Stimulated activated CD4-positive, alpha-beta T cell treated with anti-CD3 and anti-CD28 coated beads, Interleukin-1b, Interleukin-23, amount 100 ng/mL, for 4 hours (primary cell): ENCODE measurements around the gene CLNK.
"Not testable (repeated sequence)": the region's sequence is repeated elsewhere in the genome, so short reads cannot be mapped to it uniquely, and the experiment has no call there.

Experiments
- DNase-seq, 2 donors: peaks; one replicate each; pipeline ENCODE4 v3.0.0-alpha.2; 2020; ENCODE audit warnings: low read depth in 2 of 2

CLNK gene

DNA sequence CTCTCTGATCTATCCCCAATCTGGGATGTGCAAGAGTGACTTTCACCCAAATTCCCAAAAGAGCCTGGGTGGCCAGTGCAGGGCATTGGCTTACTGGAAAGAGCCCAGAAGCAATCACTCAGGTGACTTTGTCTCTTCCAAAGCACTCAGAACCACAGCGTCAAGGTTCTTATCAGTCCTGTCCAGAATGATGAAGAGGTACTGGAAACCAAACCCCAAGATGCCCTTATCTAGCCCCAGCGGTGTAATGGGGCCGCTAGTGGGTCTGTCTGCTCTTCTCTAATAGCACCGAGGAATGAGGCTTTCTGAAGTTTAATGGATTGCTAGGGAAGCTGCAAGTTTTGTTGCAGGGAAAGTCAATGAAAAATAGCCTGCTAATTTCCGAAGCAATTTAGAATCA lies 21.6 kb downstream of the CLNK start:
- no peak for DNase-seq

DNA sequence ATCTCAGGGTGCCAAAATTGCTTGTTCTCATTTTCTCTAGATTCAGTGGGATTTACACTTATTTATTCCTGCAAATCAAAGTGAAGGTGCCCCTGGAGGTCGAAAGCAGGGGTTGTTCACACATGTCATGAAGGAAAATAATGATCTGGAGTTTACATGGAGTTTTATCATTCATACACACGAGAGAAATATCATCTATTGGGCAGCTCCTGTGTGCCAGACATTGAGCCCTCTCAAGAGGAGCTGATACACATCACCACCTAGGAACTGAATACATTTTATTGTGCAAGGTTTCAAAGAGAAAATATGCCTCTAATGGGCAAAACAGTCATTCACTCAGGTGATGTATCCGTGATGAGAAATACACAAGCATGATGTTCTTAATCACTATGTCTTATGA lies 23.5 kb downstream of the CLNK start:
- DNase-seq: no peak

DNA sequence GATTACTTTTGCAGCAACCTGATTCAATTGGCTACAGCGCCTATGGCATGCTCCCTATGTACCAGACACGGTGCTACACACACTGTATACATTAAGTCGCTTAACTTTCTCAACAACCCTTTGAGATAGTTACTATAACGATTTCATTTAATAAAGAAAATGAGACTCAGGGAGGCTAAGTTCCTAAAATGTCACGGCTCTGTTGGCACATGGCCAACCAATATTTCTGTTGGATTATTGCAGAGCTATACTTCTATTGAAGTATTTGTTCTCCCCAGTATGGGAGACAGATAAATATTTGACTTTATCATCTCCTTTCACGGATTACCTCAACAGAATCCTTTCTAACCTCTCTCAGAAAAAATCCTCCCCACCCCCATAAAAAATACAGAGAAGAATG lies 25.3 kb downstream of the CLNK start:
- DNase-seq: no peak

DNA sequence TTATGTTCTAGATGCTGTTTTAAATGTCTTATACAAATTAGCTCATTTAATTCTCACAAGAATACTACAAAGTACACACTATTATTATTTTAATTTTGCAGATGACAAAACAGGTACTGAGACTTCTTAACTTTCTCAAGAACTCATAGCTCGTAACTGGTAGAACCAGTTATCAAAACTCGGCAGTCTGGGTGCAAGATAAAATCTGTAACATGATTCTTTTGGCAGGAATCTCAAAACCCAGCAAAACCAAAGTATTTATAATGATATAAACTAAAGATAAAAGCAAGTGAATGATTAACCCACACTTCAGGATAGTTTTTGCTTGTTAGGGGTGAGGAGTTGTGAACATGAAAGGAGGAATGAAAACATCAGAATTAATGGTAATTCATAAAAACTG lies 27.6 kb downstream of the CLNK start:
- no peak for DNase-seq

DNA sequence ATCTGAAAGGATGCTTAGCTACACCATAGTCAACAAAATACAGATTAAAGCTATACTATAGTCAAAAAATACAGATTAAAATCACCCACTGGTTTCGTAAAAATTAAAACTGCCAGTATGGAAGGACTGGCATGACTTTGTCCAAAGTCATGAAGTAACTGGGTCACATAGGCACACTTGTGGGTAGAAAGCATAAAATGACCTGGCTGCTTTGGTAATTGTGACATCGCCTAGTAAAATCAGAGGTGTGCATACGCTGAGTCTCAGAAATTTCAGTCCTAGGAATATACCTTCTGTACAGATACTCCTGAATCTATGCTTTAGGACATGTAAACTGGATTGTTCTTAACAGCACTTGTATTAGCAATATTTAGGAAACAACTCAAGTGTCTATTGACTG lies 28.1 kb downstream of the CLNK start:
- no peak for DNase-seq

DNA sequence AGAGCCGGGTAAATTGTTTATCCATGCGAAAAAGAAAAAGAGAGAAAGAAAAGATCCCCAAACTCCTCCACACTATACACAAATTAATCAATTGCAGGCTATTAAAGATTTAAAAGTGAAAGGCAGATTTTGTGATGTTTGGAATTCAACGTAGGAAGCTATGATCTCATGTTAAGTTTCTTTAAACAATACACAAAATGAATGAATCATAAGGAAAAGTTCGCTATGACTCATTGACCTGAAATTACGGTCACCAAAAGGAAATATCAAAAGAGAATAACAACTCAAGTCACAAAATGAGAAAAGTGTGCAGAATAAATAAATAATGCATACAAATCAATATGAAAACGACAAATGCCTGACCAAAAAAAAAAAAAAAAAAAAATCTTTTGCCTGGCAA lies 28.6 kb downstream of the CLNK start:
- DNase-seq: no peak

DNA sequence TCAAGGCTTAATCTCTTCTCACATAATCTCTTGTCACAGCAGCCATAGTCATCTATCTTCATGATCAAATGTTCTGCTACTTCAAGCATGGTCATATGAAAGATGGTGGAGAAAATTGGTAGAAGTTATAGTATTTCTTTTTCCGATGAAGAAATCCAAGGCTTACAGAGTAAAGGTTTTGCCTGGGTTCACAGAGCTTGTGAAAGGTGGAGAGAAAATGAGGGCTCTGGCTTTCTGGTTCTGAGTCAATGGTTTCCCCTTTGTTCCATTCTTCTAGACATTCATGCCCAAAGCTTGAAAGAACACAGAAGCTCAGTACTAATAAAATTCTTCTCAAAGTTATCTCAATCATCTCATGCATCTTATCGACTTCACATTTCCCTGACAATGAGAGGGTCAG lies 36.1 kb downstream of the CLNK start:
- DNase-seq: no peak

DNA sequence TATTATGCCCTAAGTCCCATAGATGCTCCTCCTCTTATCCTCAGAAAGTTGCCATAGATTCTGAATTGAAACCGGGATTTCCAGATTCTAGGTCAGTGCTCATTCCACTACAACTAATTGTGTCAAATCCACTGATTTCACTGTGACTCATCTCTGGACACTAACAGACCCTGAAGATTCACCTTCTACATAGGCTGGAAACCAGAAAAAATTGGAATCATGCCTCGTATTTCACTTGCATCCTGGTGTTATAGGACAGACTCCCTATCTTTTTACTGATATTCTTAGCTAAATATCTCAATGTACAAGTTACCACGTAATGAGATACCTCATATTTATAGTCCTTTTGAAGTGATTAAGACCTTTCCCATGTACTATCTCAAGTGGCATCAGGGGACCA lies 36.7 kb downstream of the CLNK start:
- DNase-seq: no peak

DNA sequence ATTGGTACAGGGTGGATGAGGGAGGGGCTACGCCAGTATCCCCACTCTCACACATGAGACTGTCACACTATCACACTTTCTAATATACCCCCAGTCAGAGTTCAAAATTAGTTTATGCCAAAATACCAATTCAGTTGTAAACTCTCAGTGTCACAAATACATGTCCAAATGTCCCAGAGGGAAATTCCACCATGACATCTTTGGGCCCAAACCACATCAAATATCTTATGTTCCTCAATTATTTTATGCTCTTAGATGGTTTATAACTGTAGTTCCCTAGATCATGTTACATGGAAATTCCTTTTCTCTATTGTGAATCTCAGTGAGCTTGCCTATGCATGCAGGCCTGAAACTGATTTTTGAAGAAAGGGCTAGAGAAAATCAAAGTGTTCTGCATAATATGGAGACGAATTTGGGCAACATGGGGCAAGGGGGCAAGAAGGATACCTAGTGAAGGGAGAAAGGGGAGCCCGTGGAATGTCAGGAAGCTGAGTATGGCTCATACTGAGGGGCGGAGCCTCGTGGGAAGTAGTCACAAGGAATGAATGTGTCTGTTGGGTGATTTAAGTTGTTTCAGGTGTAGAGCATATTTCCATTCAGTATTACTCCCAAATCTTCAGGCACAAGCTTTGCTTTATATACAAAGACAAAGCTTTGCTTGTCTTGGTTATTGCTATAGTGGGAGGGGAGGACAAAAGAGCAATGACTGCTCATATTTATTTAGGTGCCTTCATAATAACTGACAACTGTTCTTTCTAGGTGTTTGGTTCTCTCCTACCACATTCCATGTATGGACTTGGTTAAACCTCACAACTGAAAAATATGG lies 40.8 kb downstream of the CLNK start:
- no peak for DNase-seq

DNA sequence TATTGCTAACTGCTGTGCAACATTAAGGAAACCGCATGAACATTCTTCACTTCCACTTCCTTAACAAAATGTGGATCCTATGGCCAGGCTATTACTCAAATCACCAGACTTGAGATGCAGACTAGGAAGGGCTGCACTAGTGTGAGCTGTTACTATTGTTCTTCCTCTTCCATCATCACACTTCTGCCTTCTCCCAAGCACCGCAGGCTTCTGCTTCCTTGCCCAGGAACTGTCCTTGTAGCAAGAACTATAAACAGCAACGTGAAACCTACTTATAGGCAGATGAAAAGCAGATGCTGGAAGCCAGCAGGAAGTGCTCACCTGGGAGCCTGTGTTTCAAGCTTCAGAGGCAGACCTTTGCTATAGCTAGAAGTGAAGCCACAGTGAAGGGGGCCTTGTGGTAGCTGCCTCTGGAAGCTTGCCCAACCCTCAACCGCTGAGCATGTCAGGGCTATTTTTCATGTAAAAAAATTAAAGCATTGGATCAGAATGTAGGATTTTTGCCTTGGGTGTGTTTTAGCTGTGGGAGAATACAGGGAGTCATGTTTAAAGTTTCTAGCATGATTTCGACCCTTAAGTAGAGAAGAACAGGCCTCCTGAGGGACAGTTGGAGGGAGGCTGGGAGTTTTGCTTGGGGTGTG lies 43.9 kb downstream of the CLNK start:
- DNase-seq: no peak

DNA sequence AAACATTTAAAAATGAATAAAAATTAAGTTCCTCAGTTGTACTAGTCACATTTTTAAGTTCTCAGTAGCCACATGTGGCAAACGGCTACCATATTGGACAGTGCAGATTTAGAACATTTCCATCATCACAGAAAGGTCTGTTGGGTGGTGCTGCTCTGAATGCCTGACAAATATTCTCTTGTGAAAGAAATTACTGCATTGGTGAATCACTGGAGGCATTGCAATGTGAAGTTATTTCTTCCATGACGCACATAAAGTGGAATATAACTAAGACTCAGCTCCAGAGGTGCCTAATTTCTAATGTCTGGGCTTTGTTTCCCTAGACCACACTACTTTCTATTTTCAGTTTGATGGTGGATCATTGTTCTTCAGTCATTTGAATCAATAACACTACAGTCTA lies 44.9 kb downstream of the CLNK start:
- DNase-seq: no peak

DNA sequence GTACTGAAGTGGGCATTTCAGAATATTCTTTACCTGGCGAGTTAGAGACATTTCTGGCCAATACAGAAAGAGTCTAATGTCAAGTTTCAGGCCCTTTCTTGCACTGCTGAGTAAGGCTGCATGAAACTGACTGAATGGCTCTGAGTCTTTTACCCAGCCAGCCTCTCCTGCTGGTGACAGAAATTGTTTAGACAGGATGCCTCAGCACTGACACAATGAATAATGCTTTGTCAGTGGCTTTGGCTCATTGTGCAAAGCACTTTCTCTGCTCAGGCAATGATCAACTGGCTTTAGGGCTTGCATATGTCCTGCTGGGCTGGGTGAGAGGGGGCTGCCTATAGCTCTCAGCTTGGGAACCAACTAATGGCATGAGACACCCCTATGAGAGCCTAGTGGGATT lies 45.5 kb downstream of the CLNK start:
- no peak for DNase-seq

DNA sequence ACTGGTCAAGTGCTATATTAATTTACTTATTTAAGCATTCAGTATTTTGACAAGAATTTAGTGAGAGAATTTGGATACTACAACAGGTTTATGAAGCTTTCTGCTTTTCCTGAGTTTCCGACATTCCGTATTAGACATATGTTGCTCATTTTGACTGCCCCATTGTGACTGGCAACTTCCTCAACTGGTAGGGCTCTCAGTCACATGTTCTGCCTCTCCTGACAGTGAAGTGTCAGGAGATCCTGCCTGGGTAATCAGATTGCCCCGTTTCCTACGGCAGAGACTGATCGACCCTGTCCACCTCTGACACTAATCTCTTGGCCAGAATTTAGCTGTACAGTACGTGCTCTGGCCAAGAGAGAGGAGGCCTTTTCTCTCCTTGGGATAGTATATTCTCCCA lies 49.5 kb downstream of the CLNK start:
- no peak for DNase-seq

DNA sequence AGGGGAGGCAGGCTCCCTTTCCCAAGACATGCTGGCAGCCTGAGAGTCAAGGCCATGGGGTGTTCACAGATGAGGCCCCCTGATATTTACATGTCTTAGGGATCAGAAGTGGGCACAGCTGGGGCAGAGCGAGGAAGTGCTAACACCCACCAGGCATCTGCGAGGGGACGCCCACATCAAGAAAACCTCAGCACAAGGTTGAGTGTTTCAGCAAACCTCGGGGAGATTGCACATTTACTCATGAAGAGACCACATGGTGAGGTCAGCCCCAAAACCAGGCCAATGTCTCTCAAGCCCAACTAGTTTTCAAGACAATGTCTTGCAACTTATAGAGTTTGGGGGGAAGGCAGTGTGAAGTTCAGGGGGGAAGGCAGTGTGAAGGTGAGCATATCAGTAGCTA lies 55.2 kb downstream of the CLNK start:
- DNase-seq: no peak

DNA sequence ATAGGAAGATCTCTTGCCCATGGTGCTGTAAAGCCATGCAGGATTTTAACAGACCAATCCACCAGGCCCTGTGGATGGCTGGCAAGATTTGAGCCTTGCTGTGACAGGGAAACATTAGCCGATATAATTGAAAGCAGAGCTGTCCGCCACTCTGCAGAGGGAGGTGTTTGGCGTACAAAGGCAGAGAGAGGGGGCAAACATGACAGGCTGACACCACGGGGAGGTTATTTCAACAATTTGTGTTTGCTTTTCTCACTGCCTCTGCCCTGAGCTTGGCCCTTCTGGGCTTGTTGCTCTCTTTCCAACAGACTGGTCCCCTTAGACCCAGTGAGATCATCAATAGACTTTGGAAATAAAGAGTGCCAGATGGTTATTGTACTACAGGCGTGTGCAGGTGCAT lies 59.4 kb downstream of the CLNK start:
- DNase-seq: no peak

DNA sequence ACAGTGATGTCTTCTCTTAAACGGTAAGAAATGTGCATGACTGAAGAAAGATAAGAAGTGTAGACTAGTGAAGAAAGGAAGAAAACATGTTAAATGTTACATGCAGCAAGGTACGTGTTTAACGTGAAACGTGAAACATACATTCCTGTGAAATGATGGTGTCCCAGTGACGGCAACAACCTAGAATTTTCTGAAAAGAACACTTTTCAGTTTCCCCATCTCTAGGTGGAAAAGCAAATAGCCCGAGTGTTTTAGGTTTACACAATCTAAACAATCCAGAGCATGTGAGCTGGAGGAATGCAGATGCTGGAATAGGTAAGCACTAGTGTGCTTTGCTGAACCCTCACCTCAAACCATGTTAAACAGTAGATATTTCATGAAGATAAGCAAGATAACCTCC lies 60.7 kb downstream of the CLNK start:
- no peak for DNase-seq

DNA sequence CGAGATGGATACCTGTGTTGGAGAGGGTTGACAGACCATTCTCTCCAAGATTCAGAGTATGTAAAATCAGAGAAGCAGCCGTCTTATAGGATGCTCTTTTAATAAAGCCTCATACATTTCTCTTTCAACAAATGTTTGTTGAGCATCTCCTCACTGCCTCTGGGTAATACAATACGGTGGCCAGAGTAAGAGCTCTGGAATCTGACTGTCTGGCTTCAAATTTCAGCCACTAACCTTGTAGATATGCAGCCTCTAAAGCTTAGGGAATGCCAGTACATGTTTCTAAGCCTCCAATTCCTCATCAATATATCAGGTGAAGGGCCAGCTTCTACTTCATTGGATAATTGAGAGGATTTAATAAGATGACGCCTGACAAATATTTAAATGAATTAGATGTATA lies 61.3 kb downstream of the CLNK start:
- DNase-seq: no peak

DNA sequence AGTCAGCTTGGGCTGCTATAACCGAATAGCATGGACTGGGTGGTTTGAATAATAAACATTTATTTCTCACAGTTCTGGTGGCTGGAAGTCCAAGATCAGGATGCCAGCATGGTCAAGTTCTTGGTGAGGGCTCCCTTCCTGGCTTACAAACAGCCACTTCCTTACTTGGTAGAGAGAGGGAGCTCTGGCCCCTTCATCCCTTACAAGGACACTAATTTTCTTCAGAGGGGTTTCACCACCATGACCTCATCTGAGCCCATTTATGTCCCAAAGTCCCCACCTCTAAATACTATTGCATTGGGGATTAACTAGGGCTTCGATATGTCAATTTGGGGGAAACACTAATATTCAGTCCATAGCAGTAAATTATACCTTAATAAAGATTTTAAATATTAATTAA lies 61.8 kb downstream of the CLNK start:
- no peak for DNase-seq

DNA sequence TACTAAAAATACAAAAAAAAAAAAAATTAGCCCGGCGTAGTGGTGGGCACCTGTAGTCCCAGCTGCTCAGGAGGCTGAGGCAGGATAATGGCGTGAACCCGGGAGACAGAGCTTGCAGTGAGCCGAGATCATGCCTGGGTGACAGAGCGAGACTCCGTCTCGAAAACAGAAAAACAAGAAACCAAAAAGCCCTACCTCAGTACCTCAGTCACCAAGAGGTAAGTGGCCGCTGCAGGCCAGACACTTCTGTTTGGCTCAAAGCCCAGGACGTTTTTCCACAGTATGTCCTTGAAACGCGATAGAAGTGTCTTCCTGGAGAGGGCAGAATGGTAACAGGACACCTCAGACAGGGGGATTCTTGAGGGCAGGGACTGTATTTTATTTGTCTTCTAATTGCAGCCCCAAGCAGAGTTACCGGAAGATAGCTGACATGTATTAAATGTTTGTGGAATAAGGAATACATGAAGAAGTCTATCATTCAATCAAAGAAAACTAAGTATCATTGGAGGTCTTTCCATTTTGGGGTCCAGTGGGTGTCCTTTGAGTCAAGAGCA lies 63.6 kb downstream of the CLNK start:
- DNase-seq: no peak

DNA sequence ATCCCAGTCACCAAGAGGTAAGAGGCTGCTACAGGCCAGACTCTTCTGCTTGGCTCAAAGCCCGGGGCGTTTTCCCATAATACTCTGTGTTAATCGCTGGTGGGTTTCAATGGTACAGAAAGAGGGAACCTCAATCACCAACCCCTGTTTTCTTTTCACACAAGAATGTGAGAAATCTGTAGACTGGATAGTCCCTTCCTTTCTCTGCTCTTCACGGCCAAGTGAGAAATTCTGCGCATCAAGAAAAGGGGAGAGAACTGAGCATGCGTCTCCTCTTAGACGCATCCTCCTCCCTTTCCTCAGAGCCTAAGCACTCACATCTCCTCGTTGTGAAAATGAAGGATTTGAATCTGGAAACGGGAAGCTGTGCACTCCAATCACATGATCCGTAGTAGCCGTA lies 64.7 kb downstream of the CLNK start:
- no peak for DNase-seq

DNA sequence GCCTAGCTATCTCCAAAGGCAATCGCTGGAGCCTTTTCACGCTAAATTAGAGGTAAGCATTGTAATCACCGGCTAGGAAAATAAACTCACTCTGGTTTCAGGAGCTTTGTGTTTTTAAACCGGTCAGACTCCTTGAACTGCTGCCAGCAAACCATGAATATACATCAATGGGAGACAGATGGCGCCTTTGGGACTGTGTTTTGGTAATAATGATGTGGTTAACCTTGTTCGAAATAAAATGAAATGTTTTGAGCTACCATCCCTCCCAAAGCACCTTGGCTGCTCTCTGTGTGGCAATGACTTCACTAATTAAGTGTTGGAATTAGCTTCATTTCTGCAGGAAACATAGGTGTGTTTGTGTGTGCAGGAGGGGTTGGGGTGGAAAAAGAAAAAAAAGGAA lies 65.3 kb downstream of the CLNK start:
- DNase-seq: no peak

DNA sequence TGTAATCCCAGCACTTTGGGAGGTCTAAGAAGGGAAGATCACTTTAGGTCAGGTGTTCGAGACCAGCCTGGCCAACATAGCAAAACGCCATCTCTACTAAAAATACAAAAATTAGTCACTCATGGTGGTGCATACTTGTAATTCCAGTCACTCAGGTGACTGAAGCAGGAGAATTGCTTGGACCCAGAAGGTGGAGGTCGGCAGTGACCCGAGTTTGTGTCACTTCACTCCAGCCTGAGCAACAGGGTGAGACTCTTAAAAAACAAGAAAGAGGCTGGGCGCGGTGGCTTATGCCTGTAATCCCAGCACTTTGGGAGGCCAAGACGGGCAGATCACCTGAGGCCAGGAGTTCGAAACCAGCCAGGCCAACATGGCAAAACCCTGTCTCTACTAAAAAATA lies 69.6 kb downstream of the CLNK start:
- DNase-seq: not testable (repeated sequence)

DNA sequence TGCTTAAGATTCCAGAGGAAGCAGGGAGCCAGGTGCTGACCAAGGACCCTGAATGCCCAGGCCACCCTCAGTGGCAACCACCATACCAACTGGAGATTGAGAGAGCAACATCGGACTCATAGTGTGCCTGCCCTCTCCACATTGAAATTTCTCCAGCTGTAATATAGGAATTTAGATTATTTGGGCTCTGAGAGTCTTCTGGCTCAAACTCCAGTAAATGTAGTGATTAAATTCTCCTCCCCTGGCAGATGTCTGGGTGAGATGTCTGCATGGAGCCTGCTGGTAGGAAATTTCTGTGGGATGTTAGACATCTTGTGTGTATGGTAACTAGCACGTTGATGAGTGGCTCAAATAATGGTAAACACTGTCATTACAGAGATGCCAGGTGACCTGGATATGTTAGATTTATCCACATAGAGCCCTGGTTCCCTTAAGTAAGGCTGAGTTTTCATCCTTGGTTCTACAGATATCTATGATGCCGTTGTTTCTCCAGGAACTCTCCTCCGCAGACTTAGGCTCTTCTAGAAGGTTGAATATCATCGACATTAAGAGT lies 70.6 kb downstream of the CLNK start:
- DNase-seq: no peak
